Heart left ventricle (tissue), 16 donors: ENCODE results near the gene TOP1. TPM values are rescaled to one million over a fixed set of nuclear protein-coding genes. Genes with fewer than 3 reads are reported as not detected.
A peak's percentile ranks its signal among the peaks of the same experiment; 100 is the strongest.

Experiments
- ATAC-seq, 4 donors: fragments of 200-7000 bp; cut with Tn5 transposase; one replicate each; pipeline ENCODE4 v1.9.1; 2020 to 2022; ENCODE audit warnings: moderate library complexity in 4 of 4, mild to moderate bottlenecking in 3 of 4, moderate number of reproducible peaks in 1 of 4
- DNase-seq, 5 donors: peaks; one replicate each; pipeline ENCODE4 v3.0.0-alpha.2; 2020
- H3K27ac ChIP-seq, 12 donors: fragments of 200-600 bp; sonication (generic) in 4 of 12; one replicate each; pipeline versions ENCODE4 v1.5.0 to v1.8.0; 2016 to 2022; ENCODE audit warnings: mild to moderate bottlenecking in 2 of 12
- H3K27me3 ChIP-seq, 9 donors: fragments of 200-600 bp; sonication (generic) in 2 of 9; one replicate each; pipeline versions ENCODE4 v1.5.1 to v1.8.0; 2016 to 2022; ENCODE audit warnings: mild to moderate bottlenecking in 3 of 9
- H3K36me3 ChIP-seq, 9 donors: fragments of 200-600 bp; sonication (generic) in 2 of 9; one replicate each; pipeline versions ENCODE4 v1.5.0 to v1.8.0; 2018 to 2022; ENCODE audit warnings: mild to moderate bottlenecking in 2 of 9
- H3K4me1 ChIP-seq, 12 donors: fragments of 200-600 bp; sonication (generic) in 4 of 12; one replicate each; pipeline versions ENCODE4 v1.5.0 to v1.8.0; 2016 to 2022; ENCODE audit warnings: mild to moderate bottlenecking in 3 of 12
- H3K4me3 ChIP-seq, 12 donors: fragments of 200-600 bp; sonication (generic) in 4 of 12; one replicate each; pipeline versions ENCODE4 v1.5.0 to v1.8.0; 2017 to 2022; ENCODE audit warnings: mild to moderate bottlenecking in 9 of 12, moderate library complexity in 4 of 12
- H3K9me3 ChIP-seq, 12 donors: fragments of 200-600 bp; sonication (generic) in 4 of 12; one replicate each; pipeline versions ENCODE4 v1.5.0 to v1.8.0; 2016 to 2022; ENCODE audit warnings: mild to moderate bottlenecking in 1 of 12
- POLR2A ChIP-seq, 2 donors: fragments of 450-650 bp; IDR thresholded peaks; one replicate each; pipeline ENCODE4 v1.6.1; 2017; ENCODE audit warnings: antibody characterized with exemption in 2 of 2, mild to moderate bottlenecking in 2 of 2, moderate library complexity in 2 of 2
- WGBS, 4 donors: extraction: QIAGEN DNeasy Blood & Tissue Kit in 2 of 4; methylation state at CpG; one replicate each; pipeline versions ENCODE4 v1.1.5 to v1.1.7; 2013 to 2018; 5-methylcytosine and 5-hydroxymethylcytosine counted together
- intact Hi-C, 10 donors: fragments of 100-400 bp; cut with DNase I; formaldehyde crosslinking; loops; one replicate each; pipeline versions ENCODE4 v1.11.1 to v1.14.2; 2022
- long read RNA-seq, 3 donors: library from polyadenylated mRNA; unstranded; transcript quantifications; one replicate each; pipeline ENCODE4 v2.0.0, GENCODE V29; 2020 to 2021
- polyA plus RNA-seq, 2 donors: library from polyadenylated mRNA; stranded (reverse); fragments of 200-250 nt; gene quantifications; one replicate each; pipeline ENCODE4 v1.2.3, GENCODE V29; 2013
- total RNA-seq, 9 donors: library from RNA; depleted of rRNA in 2 of 9; stranded (reverse); fragments of >200 nt in 2 of 9; fragmentation: NEBNext Ultra II Directional in 3 of 9; extraction: Animal tissue kit (Norgen Biotek cat#: 25700) in 3 of 9; gene quantifications; one replicate each; pipeline versions ENCODE4 v1.1.0 to v1.2.4, GENCODE V29; 2016 to 2023
- TF ChIP-seq, protein P1 (sequence below), 12 donors: fragments of 200-600 bp; sonication (generic) in 4 of 12; IDR thresholded peaks; one replicate each; pipeline versions ENCODE4 v1.5.0 to v1.8.0; 2018 to 2022; ENCODE audit warnings: antibody characterized with exemption in 12 of 12, mild to moderate bottlenecking in 5 of 12
- donor health status: ischemic (EF 13 %, LVEDD 7.1; RV severe dilation, severe dysfunction).
- donor health status: healthy with polysubstance abuse.
- donor health status: DM: no; HTN: yes; CAD: no.
- donor health status: DM: no; HTN: no; CAD: no.
- donor health status: ischemic (EF 25% LVEDD 6.9; RV normal size, moderate dysfunction).
- donor health status: ischemic (EF 25% LVEDD 5.7; RV mildly dilated, moderate dysfunction).
- donor health status: healthy.
- donor health status: DM: yes; HTN: yes; CAD: no.
- donor health status: ischemic (EF 35%, LVEDD 5.7; RV mildly dilated, moderate dysfunction).
- donor health status: nonischemic (EF 11% LVEDD 7.7; RV severe dilation, severe dysfunction).
- donor health status: DM: yes; HTN: yes; CAD: no.
- donor health status: PGD.
- donor health status: ischemic (EF 29% LVEDD 5.4; RV normal size, mild dysfunction).
- donor health status: nonischemic (EF 23%, LVEDD 6.1; RV moderate dilation, normal function).

Gene TOP1
- total RNA-seq (10 to 100 TPM; 15.0 to 32.3 (median 21.8) TPM), polyA plus RNA-seq (10 to 100 TPM; 11.6 to 21.4 TPM)
- long read RNA-seq, donor 1, partial matches to known transcripts: 3 of 6 reads
- long read RNA-seq, donor 1, other reads (novel, unspliced or antisense): 1 of 6 reads
- long read RNA-seq, donor 2, partial matches to known transcripts: 13 of 13 reads
- long read RNA-seq, donor 2, other reads (novel, unspliced or antisense): 0 of 13 reads
- long read RNA-seq, donor 3, transcript TOP1-201 (21 exons, 3,738 nt): major isoform, 5 of 11 reads
- long read RNA-seq, donor 3, partial matches to known transcripts: 5 of 11 reads
- long read RNA-seq, donor 3, other reads (novel, unspliced or antisense): 1 of 11 reads

DNA sequence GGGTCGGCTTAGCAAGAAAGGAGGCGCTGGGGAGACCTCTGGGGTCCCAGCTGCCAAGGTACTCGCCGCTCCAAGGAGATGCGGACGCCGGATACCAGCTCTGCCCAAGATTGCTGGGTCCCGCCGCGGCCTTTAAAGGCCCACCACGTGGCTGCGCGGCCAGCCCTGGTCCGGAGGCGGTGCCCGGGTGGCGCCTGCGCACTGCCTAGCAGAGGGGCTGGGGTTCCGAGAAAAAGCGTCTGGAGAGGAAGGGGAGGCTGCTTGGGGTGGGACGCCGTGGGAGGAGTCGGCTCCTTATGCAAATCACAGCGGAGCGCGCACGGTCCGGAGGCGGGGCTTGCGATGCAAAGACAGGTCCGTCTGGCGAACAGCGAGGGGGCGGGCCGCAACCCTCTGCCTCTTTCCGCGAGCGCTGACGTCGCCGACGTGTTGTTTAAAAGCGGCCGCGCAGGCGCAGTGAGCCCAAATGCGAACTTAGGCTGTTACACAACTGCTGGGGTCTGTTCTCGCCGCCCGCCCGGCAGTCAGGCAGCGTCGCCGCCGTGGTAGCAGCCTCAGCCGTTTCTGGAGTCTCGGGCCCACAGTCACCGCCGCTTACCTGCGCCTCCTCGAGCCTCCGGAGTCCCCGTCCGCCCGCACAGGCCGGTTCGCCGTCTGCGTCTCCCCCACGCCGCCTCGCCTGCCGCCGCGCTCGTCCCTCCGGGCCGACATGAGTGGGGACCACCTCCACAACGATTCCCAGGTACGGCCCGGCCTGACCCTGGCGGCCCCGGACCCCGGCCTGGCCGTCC, at the start of gene TOP1:
TOP1 (plus strand) TSS at position 464 of the 791 bp plus-strand sequence; CDS start at position 710, 246 bp downstream.
- H3K36me3 ChIP-seq: no peaks in the 10 kb centered on the region
- intact Hi-C loops: loop anchor here in 4 of 10 donors (5.0 kb wide), 3 partner anchors 36 to 49 kb away; no protein-coding TSS in a partner anchor
- WGBS, 4 donors: 0 to 1% (median 1%) methylated on average over 25 to 85 of the region's 85 CpGs
- no peaks in the 10 kb centered on the region for H3K9me3 ChIP-seq
- H3K27ac ChIP-seq: peak within 1 kb of the TSS; percentile 89 to 99 (median 94)
- no peaks in the 10 kb centered on the region for H3K27me3 ChIP-seq
- TF ChIP-seq, protein P1, sequence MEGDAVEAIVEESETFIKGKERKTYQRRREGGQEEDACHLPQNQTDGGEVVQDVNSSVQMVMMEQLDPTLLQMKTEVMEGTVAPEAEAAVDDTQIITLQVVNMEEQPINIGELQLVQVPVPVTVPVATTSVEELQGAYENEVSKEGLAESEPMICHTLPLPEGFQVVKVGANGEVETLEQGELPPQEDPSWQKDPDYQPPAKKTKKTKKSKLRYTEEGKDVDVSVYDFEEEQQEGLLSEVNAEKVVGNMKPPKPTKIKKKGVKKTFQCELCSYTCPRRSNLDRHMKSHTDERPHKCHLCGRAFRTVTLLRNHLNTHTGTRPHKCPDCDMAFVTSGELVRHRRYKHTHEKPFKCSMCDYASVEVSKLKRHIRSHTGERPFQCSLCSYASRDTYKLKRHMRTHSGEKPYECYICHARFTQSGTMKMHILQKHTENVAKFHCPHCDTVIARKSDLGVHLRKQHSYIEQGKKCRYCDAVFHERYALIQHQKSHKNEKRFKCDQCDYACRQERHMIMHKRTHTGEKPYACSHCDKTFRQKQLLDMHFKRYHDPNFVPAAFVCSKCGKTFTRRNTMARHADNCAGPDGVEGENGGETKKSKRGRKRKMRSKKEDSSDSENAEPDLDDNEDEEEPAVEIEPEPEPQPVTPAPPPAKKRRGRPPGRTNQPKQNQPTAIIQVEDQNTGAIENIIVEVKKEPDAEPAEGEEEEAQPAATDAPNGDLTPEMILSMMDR (IDR thresholded peaks at IDR 0.05): peak in 1 of 12 donors; percentile 24
- peak; percentile 94 to 99 for TF ChIP-seq POLR2A (IDR thresholded peaks at IDR 0.05)
- DNase-seq (peak; percentile 100), ATAC-seq (peak; percentile 98 to 99 (median 98))
- H3K4me1 ChIP-seq: peaks cover 4 to 47% (median 38%) of the 10 kb centered on the region in 12 donors
- H3K4me3 ChIP-seq: peak within 1 kb of the TSS; percentile 66 to 99 (median 94)

DNA sequence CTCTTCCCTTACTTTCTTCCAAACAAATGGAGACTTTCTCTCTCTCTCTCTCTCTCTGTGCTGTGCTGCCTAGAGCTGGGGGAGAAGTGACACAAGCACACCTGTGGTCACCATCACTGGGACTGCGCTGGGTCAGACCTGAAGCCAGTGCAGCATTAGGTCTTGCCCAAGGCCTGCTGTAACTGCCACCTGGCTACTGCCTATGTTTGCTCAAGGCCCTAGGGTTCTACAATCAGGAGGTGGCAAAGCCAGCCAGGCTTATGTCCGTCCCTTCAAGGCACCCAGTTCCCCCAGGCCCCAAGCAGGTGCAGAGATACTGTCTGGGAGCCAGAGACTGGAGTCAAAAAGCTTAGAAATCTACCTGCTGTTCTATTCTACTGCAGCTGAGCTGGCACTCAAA, 49.4 kb upstream of the TOP1 start:
- no peaks in the 10 kb centered on the region for H3K4me1 ChIP-seq
- H3K9me3 ChIP-seq: peaks cover 0 to 24% (median 11%) of the 10 kb centered on the region in 12 donors
- no peak overlapping the region for H3K27ac ChIP-seq
- 93 to 100% (median 94%) methylated on average over 2 of the region's 2 CpGs for WGBS, 4 donors
- TF ChIP-seq POLR2A (IDR thresholded peaks at IDR 0.05): no peak
- TF ChIP-seq, protein P1 (IDR thresholded peaks at IDR 0.05): no peak
- DNase-seq (no peak), ATAC-seq (no peak)
- intact Hi-C loops: loop anchor here in 1 of 10 donors (10.0 kb wide), 1 partner anchor 356 kb away; no protein-coding TSS in a partner anchor
- peaks cover 0 to 7% (median 0%) of the 10 kb centered on the region in 9 donors for H3K27me3 ChIP-seq
- no peaks in the 10 kb centered on the region for H3K36me3 ChIP-seq
- H3K4me3 ChIP-seq: no peak overlapping the region

DNA sequence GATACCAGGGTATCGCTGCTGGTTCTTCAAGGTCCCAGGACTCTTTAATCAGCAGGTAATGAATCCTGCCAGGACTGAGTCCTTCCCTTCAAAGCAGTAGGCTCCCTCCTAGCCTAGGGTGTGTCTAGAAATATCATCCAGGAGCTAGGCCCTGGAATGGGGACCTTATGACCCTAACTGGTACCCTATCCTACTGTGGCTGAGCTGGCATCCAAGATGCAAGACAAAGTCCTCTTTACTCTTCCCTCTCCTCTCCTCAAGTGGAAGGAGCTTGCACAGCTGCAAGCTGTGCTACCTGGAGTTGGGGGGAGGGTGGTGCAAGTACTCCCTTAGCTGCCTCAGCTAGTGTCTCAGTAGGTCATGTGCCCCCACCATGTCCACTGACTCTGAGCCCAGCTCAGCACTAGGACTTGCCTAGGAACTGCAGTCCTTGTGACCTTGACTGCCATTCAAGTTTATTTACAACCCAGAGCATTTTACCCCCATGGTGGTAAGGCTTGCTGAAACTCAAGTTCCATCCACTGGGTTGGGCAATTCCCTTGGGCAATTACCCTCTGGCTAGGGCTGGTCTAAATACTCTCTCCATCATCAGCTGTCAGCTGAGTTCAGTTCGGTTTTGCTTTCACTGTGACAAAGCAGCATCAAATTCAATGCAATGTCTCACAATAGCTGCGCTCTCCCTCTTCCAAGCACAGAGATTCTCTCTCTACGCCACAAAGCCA, 48.4 kb upstream of the TOP1 start:
- no peaks in the 10 kb centered on the region for H3K4me1 ChIP-seq
- no peak overlapping the region for H3K4me3 ChIP-seq
- no peak for DNase-seq
- TF ChIP-seq, protein P1 (IDR thresholded peaks at IDR 0.05): no peak
- H3K9me3 ChIP-seq: peaks cover 0 to 24% (median 11%) of the 10 kb centered on the region in 12 donors
- H3K27ac ChIP-seq: no peak overlapping the region
- peaks cover 0 to 7% (median 0%) of the 10 kb centered on the region in 9 donors for H3K27me3 ChIP-seq
- 89 to 97% (median 91%) methylated on average over 4 of the region's 4 CpGs for WGBS, 4 donors
- intact Hi-C loops: no loop called here
- no peaks in the 10 kb centered on the region for H3K36me3 ChIP-seq
- no peak for ATAC-seq
